B cell (primary cell): Measurements from ENCODE around the gene BICDL1. TPM values are rescaled to one million over a fixed set of nuclear protein-coding genes. Genes with fewer than 3 reads are reported as not detected.

Experiments
- ATAC-seq: fragments of 200-7000 bp; cut with Tn5 transposase; one replicate; pipeline ENCODE4 v1.10.0; 2021; ENCODE audit warnings: low read depth, mild to moderate bottlenecking, moderate number of reproducible peaks, moderate library complexity
- CTCF ChIA-PET: fragments of 350-600 bp; sonication (Branson Sonifier 250); formaldehyde crosslinking; loops from one replicate; lab custom pipeline; 2021; ENCODE audit warnings: antibody characterized with exemption, inconsistent platforms; lab: Charles Lee
- POLR2A ChIA-PET: fragments of 350-600 bp; sonication (Branson Sonifier 250); formaldehyde crosslinking; loops from one replicate; lab custom pipeline; 2021; ENCODE audit warnings: antibody characterized with exemption; lab: Charles Lee
- DNase-seq: peaks from one replicate; pipeline ENCODE4 v3.0.0; 2013
- H2AFZ ChIP-seq: 2 replicates; pipeline ENCODE4 v1.6.1; 2012; ENCODE audit warnings: mild to moderate bottlenecking, low read depth, low read length; ENCODE audit not compliant: insufficient read depth, poor library complexity, severe bottlenecking
- H3K27ac ChIP-seq, 2 donors: 1 replicate in 1 of 2; 2 replicates in 1 of 2; pipeline ENCODE4 v1.5.1; 2012 to 2013; ENCODE audit warnings: low read length in 2 of 2, mild to moderate bottlenecking in 2 of 2, moderate library complexity in 1 of 2
- H3K27me3 ChIP-seq, 4 experiments: fragments of 200-600 bp in 1 of 4; sonication (generic) in 1 of 4; replicated peaks in 1 of 4; 1 replicate in 2 of 4; 2 replicates in 2 of 4; pipeline versions ENCODE4 v1.6.1 to v1.7.0; 2013 to 2016; ENCODE audit warnings: low read length in 3 of 4, mild to moderate bottlenecking in 2 of 4, mixed read lengths in 1 of 4, moderate library complexity in 1 of 4; ENCODE audit not compliant: insufficient read depth in 4 of 4, control insufficient read depth in 3 of 4; ENCODE audit errors: control extremely low read depth in 1 of 4
- H3K36me3 ChIP-seq, 2 experiments: replicated peaks in 1 of 2; 1 replicate in 1 of 2; 2 replicates in 1 of 2; pipeline versions ENCODE4 v1.6.1 to v1.7.1; 2013; ENCODE audit warnings: low read length in 1 of 2; ENCODE audit not compliant: insufficient read depth in 2 of 2, control insufficient read depth in 1 of 2; ENCODE audit errors: control extremely low read depth in 1 of 2, extremely low read depth in 1 of 2
- H3K4me1 ChIP-seq, 2 donors: fragments of 200-600 bp in 1 of 2; sonication (generic) in 1 of 2; 1 replicate in 1 of 2; 2 replicates in 1 of 2; pipeline versions ENCODE4 v1.5.1 to v1.6.1; 2013 to 2017; ENCODE audit warnings: low read length in 2 of 2; ENCODE audit not compliant: control insufficient read depth in 2 of 2, insufficient read depth in 2 of 2
- H3K4me2 ChIP-seq: replicated peaks from 2 replicates; pipeline ENCODE3; 2012; ENCODE audit warnings: mild to moderate bottlenecking, low read depth, low read length; ENCODE audit not compliant: poor library complexity, severe bottlenecking
- H3K4me3 ChIP-seq, 5 experiments: fragments of 200-600 bp in 1 of 5; sonication (generic) in 1 of 5; 1 replicate in 3 of 5; 2 replicates in 2 of 5; pipeline versions ENCODE4 v1.5.1 to v1.7.0; 2011 to 2016; ENCODE audit warnings: low read length in 4 of 5, mild to moderate bottlenecking in 4 of 5, low read depth in 2 of 5, control low read depth in 1 of 5, moderate library complexity in 1 of 5; ENCODE audit not compliant: insufficient read depth in 1 of 5; ENCODE audit errors: control extremely low read depth in 1 of 5, extremely low read depth in 1 of 5
- H3K79me2 ChIP-seq: fragments of 200-600 bp; sonication (generic); one replicate; pipeline ENCODE4 v1.6.0; 2016; ENCODE audit warnings: low read length; ENCODE audit not compliant: control insufficient read depth, insufficient read depth
- H3K9ac ChIP-seq: fragments of 200-600 bp; sonication (generic); 2 replicates; pipeline ENCODE4 v1.6.1; 2017; ENCODE audit warnings: mild to moderate bottlenecking, low read length, moderate library complexity
- H3K9me3 ChIP-seq, 3 donors: one replicate each; pipeline versions ENCODE4 v1.6.1 to v1.7.1; 2013; ENCODE audit warnings: low read length in 2 of 3; ENCODE audit not compliant: control insufficient read depth in 2 of 3, insufficient read depth in 1 of 3; ENCODE audit errors: control extremely low read depth in 1 of 3
- H4K20me1 ChIP-seq: 2 replicates; pipeline ENCODE4 v1.6.0; 2012; ENCODE audit warnings: mild to moderate bottlenecking, low read length; ENCODE audit not compliant: insufficient read depth, control insufficient read depth, poor library complexity, severe bottlenecking
- H3K27ac Mint-ChIP-seq: one replicate; pipeline ENCODE4 v1.8.0; 2021; ENCODE audit warnings: mixed read lengths
- H3K27me3 Mint-ChIP-seq: one replicate; pipeline ENCODE4 v1.8.0; 2021; ENCODE audit warnings: mixed read lengths
- H3K4me1 Mint-ChIP-seq: one replicate; pipeline ENCODE4 v1.8.0; 2021; ENCODE audit warnings: mixed read lengths
- H3K4me3 Mint-ChIP-seq: one replicate; pipeline ENCODE4 v1.8.0; 2021; ENCODE audit warnings: mixed read lengths
- H3K9me3 Mint-ChIP-seq: one replicate; pipeline ENCODE4 v1.8.0; 2022; ENCODE audit warnings: mixed read lengths; ENCODE audit not compliant: insufficient read depth
- EZH2 ChIP-seq: IDR thresholded peaks from 2 replicates; pipeline ENCODE4 v1.6.1; 2012; ENCODE audit warnings: borderline replicate concordance, low read depth, mild to moderate bottlenecking, moderate library complexity, low read length; ENCODE audit not compliant: insufficient read depth, poor library complexity, severe bottlenecking
- whole genome bisulfite sequencing: methylation state at CpG from one replicate; pipeline ENCODE4 v1.1.5; 2013; ENCODE audit warnings: missing lambda C conversion rate; ENCODE audit not compliant: insufficient coverage; 5-methylcytosine and 5-hydroxymethylcytosine counted together
- intact Hi-C: fragments of 100-400 bp; cut with micrococcal nuclease; formaldehyde crosslinking; loops from one replicate; pipeline ENCODE4 v1.10.0; 2022
- polyA plus RNA-seq: library from polyadenylated mRNA; depleted of rRNA; stranded (reverse); fragments of >200 nt; gene quantifications from 2 replicates; pipeline ENCODE4 v1.2.3, GENCODE V29; 2012
- total RNA-seq, 2 donors: library from RNA; stranded (reverse); fragments of 120-200 nt in 1 of 2; gene quantifications; 1 replicate in 1 of 2; 2 replicates in 1 of 2; pipeline versions ENCODE4 v1.2.3 to v1.2.4, GENCODE V29; 2013 to 2022
- TF ChIP-seq, protein P1 (sequence below): fragments of 200-600 bp; IDR thresholded peaks from one replicate; pipeline ENCODE4 v1.8.0; 2022; ENCODE audit warnings: antibody characterized with exemption, mild to moderate bottlenecking

The BICDL1 gene
- total and polyA plus RNA-seq, 2 donors (not counting 1 experiment from before 2014, with no cell fraction given), result 15.6 to 41.5 TPM

DNA sequence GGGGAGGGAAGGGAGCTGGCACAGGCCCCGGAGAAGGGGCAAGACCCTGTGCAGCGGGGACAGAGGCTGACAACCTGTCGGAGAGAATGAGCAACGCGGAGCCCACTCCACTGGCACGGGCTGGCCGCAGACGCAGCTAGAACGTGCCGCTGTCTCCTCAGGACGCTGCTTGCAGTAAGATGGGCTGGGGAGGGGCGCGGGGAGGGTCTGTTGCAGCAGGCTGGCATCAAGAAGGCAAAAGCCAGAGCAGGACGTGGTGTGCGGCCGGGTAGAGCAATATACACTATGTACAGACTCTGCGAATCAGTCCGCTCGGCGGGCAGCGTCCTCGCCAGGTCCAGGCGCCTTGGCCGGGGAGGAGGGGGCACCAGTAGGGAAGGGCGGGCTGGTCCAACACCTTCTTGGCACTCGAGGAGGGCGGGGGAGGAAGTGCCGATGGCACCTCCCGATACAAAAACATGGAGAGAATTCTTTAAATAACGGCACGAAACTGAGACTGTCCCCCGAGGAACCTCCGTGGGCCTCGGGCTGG lies 107.7 kb downstream of the BICDL1 start:
- ChIA-PET CTCF (no interaction called here), POLR2A (no interaction called here)
- H3K4me1 Mint-ChIP-seq, result peaks cover 3% of the 10 kb centered on the region
- H3K4me3 Mint-ChIP-seq, result no peak overlapping the region
- H3K27ac Mint-ChIP-seq, result no peak overlapping the region
- H3K4me2 ChIP-seq, result no peak overlapping the region
- H2AFZ ChIP-seq, result no peak overlapping the region
- H3K79me2 ChIP-seq, result peaks cover 36% of the 10 kb centered on the region
- peaks cover 71% of the 10 kb centered on the region for H4K20me1 ChIP-seq
- ATAC-seq (no peak), DNase-seq (no peak)
- WGBS, result 98% methylated on average over 34 of the region's 34 CpGs
- H3K27me3 Mint-ChIP-seq, result no peaks in the 10 kb centered on the region
- no peak overlapping the region for H3K27ac ChIP-seq
- no peak for TF ChIP-seq EZH2
- TF ChIP-seq, protein P1, sequence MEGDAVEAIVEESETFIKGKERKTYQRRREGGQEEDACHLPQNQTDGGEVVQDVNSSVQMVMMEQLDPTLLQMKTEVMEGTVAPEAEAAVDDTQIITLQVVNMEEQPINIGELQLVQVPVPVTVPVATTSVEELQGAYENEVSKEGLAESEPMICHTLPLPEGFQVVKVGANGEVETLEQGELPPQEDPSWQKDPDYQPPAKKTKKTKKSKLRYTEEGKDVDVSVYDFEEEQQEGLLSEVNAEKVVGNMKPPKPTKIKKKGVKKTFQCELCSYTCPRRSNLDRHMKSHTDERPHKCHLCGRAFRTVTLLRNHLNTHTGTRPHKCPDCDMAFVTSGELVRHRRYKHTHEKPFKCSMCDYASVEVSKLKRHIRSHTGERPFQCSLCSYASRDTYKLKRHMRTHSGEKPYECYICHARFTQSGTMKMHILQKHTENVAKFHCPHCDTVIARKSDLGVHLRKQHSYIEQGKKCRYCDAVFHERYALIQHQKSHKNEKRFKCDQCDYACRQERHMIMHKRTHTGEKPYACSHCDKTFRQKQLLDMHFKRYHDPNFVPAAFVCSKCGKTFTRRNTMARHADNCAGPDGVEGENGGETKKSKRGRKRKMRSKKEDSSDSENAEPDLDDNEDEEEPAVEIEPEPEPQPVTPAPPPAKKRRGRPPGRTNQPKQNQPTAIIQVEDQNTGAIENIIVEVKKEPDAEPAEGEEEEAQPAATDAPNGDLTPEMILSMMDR, result no peak
- peaks cover 0 to 59% of the 10 kb centered on the region in 2 experiments for H3K36me3 ChIP-seq
- no peaks in the 10 kb centered on the region for H3K9me3 Mint-ChIP-seq
- no peak overlapping the region for H3K9ac ChIP-seq
- no peaks in the 10 kb centered on the region for H3K27me3 ChIP-seq
- no peaks in the 10 kb centered on the region for H3K4me1 ChIP-seq
- intact Hi-C loops, result no loop called here
- no peak overlapping the region for H3K4me3 ChIP-seq
- no peaks in the 10 kb centered on the region for H3K9me3 ChIP-seq

DNA sequence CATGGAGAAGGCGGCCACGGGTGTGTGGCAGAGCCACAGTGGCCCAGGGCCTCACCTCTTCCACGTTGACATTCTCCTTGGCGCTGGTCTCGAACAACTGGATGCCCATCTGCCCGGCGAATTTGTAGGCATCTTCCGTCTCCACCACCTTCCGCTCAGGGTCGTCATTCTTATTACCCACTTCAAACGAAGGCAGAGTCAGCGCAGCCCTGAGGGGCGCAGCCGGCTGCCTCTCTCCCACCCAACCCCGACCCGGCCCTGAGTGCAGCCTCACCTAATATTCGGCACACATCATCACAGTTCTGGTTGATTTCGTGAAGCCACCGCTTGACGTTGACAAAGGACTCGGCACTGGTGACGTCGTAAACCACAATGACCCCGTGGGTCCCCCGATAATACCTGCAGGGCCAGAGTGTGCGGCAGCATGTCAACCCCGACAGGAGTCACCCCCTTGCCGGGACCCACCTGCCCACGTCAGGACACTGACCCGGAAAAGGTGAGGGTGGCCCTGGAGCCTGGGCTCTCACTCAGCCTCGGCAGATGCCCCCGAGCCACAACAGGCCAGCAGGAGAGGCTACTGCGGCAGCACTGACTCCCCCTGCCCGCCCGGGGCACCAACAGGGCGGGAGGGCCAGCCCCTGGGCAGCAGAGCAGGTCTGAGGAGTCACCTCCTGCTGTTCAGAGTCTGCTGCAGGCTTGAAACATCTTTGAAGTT lies 109.9 kb downstream of the BICDL1 start:
- H3K9me3 ChIP-seq, result no peaks in the 10 kb centered on the region
- H3K9ac ChIP-seq, result no peak overlapping the region
- peaks cover 58% of the 10 kb centered on the region for H3K79me2 ChIP-seq
- intact Hi-C loops, result no loop called here
- H3K27ac ChIP-seq, result no peak overlapping the region
- POLR2A ChIA-PET, result no interaction called here
- H3K27ac Mint-ChIP-seq, result no peak overlapping the region
- H3K27me3 Mint-ChIP-seq, result no peaks in the 10 kb centered on the region
- no peak overlapping the region for H3K4me3 ChIP-seq
- 96% methylated on average over 36 of the region's 36 CpGs for WGBS
- peaks cover 92% of the 10 kb centered on the region for H4K20me1 ChIP-seq
- no peaks in the 10 kb centered on the region for H3K9me3 Mint-ChIP-seq
- peaks cover 6% of the 10 kb centered on the region for H3K4me1 Mint-ChIP-seq
- ATAC-seq (no peak), DNase-seq (no peak)
- H2AFZ ChIP-seq, result no peak overlapping the region
- no peak overlapping the region for H3K4me3 Mint-ChIP-seq
- CTCF ChIA-PET, result no interaction called here
- H3K27me3 ChIP-seq, result no peaks in the 10 kb centered on the region
- H3K4me2 ChIP-seq, result no peak overlapping the region
- TF ChIP-seq EZH2, result no peak
- TF ChIP-seq, protein P1, result no peak
- H3K36me3 ChIP-seq, result peaks cover 0 to 78% of the 10 kb centered on the region in 2 experiments
- no peaks in the 10 kb centered on the region for H3K4me1 ChIP-seq
